K562 (cell line): ENCODE results near the gene AMIGO1. TPM values are rescaled to one million over a fixed set of nuclear protein-coding genes. Genes with fewer than 3 reads are reported as not detected.

Source experiments
- ATAC-seq: fragments of 200-7000 bp; cut with Tn5 transposase; 3 replicates; pipeline ENCODE4 v1.9.1; 2020; ENCODE audit warnings: moderate library complexity
- BruUV-seq: library from RNA; stranded (reverse); fragments of 400-500 nt; replicated peaks from 2 replicates; lab custom pipeline; 2021; lab: Mats Ljungman, UMichigan
- CTCF ChIA-PET: fragments of 300-600 bp; formaldehyde crosslinking; extraction: SDS; loops from one replicate; lab custom pipeline; 2021; ENCODE audit warnings: low intra/inter-chr PET ratio; lab: Yijun Ruan, JAX
- POLR2A ChIA-PET: fragments of 300-600, 350-650 bp; sonication (Branson Sonifier 250); formaldehyde crosslinking; extraction: SDS; loops from one replicate; lab custom pipeline; 2021; ENCODE audit warnings: antibody characterized with exemption, inconsistent platforms; lab: Yijun Ruan, JAX
- DNase-seq, 4 experiments: peaks; one replicate each; pipeline versions ENCODE4 v3.0.0 to v3.0.0-alpha.2; 2011 to 2018; ENCODE audit warnings: low spot score in 3 of 4, mixed read lengths in 3 of 4; ENCODE audit errors: extremely low read depth in 1 of 4
- FAIRE-seq: peaks from 2 replicates; lab custom pipeline; 2011; peaks lifted over from hg19 to GRCh38; lab: Jason Lieb, UNC
- H2AFZ ChIP-seq: 2 replicates; pipeline ENCODE4 v1.6.0; 2011; ENCODE audit warnings: low read depth, low read length, control low read depth, inconsistent platforms
- H3K27ac ChIP-seq: fragments of 200-600 bp; 3 replicates; pipeline ENCODE4 v1.8.0; 2011; ENCODE audit warnings: low read depth, mild to moderate bottlenecking, control low read depth, inconsistent platforms, low read length, moderate library complexity, mixed read lengths; ENCODE audit errors: extremely low read depth
- H3K27me3 ChIP-seq, 2 experiments: fragments of 300-600 bp in 1 of 2; 2 replicates in 1 of 2; 3 replicates in 1 of 2; pipeline versions ENCODE4 v1.6.0 to v1.8.0; 2011; ENCODE audit warnings: inconsistent platforms in 2 of 2, low read length in 2 of 2, mild to moderate bottlenecking in 1 of 2, mixed read lengths in 1 of 2, moderate library complexity in 1 of 2; ENCODE audit not compliant: control insufficient read depth in 2 of 2, insufficient read depth in 2 of 2
- H3K36me3 ChIP-seq: fragments of 300-600 bp; 3 replicates; pipeline ENCODE4 v1.8.0; 2011; ENCODE audit warnings: mild to moderate bottlenecking, low read length, inconsistent platforms; ENCODE audit not compliant: control insufficient read depth, insufficient read depth
- H3K4me1 ChIP-seq, 2 experiments: fragments of 200-600 bp in 1 of 2; replicated peaks in 1 of 2; 2 replicates in 1 of 2; 3 replicates in 1 of 2; pipeline versions ENCODE4 v1.5.1 to v1.8.0; 2011; ENCODE audit warnings: inconsistent platforms in 2 of 2, low read length in 2 of 2, mild to moderate bottlenecking in 1 of 2, mixed read lengths in 1 of 2, moderate library complexity in 1 of 2; ENCODE audit not compliant: control insufficient read depth in 2 of 2, insufficient read depth in 2 of 2
- H3K4me2 ChIP-seq: 2 replicates; pipeline ENCODE4 v1.6.1; 2011; ENCODE audit warnings: low read length, control low read depth, inconsistent platforms, mixed read lengths; ENCODE audit not compliant: insufficient read depth
- H3K4me3 ChIP-seq: fragments of 200-600 bp; sonication (generic), shearing (Covaris generic); 2 replicates; pipeline ENCODE4 v1.5.1; 2016; ENCODE audit warnings: control low read depth, inconsistent platforms
- H3K79me2 ChIP-seq: fragments of 200-600 bp; 3 replicates; pipeline ENCODE4 v1.8.0; 2011; ENCODE audit warnings: low read length, inconsistent platforms; ENCODE audit not compliant: control insufficient read depth, insufficient read depth
- H3K9ac ChIP-seq, 2 experiments: 2 replicates each; pipeline versions ENCODE4 v1.6.0 to v1.6.1; 2011; ENCODE audit warnings: low read depth in 2 of 2, low read length in 2 of 2, control low read depth in 1 of 2, inconsistent platforms in 1 of 2, mild to moderate bottlenecking in 1 of 2, mixed read lengths in 1 of 2; ENCODE audit not compliant: insufficient read depth in 1 of 2
- H3K9me1 ChIP-seq: one replicate; pipeline ENCODE4 v1.6.0; 2011; ENCODE audit warnings: inconsistent platforms, mild to moderate bottlenecking, low read length, moderate library complexity; ENCODE audit not compliant: control insufficient read depth, insufficient read depth
- H3K9me3 ChIP-seq: replicated peaks from 2 replicates; pipeline ENCODE4 v1.5.1; 2011; ENCODE audit warnings: low read depth, low read length, inconsistent platforms; ENCODE audit not compliant: control insufficient read depth, insufficient read depth
- H4K20me1 ChIP-seq: replicated peaks from 2 replicates; pipeline ENCODE4 v1.6.1; 2011; ENCODE audit warnings: low read length, inconsistent platforms, mixed read lengths; ENCODE audit not compliant: control insufficient read depth, insufficient read depth
- ELF2 ChIP-seq: fragments of 250-450 bp; sonication (Bioruptor Pico); IDR thresholded peaks from 2 replicates; pipeline ENCODE4 v1.5.0; 2021; ENCODE audit warnings: mild to moderate bottlenecking
- HIVEP1 ChIP-seq: fragments of 250-450 bp; sonication (Bioruptor Pico); IDR thresholded peaks from 2 replicates; pipeline ENCODE4 v1.4.0; 2020; ENCODE audit warnings: mild to moderate bottlenecking
- HSF4 ChIP-seq: fragments of 250-450 bp; sonication (Bioruptor Pico); IDR thresholded peaks from 2 replicates; pipeline ENCODE4 v2.1.2; 2022; ENCODE audit warnings: mild to moderate bottlenecking, moderate library complexity, borderline replicate concordance
- IRF1 ChIP-seq: sonication (generic); formaldehyde crosslinking; IDR thresholded peaks from 2 replicates; pipeline ENCODE4 v1.8.0; 2022; ENCODE audit warnings: missing genetic modification reagents, mild to moderate bottlenecking, borderline replicate concordance
- KLF10 ChIP-seq: fragments of 250-450 bp; sonication (Bioruptor Pico); IDR thresholded peaks from 2 replicates; pipeline ENCODE4 v1.6.1; 2021; ENCODE audit warnings: matching md5 sums
- NCOA6 ChIP-seq: fragments of 450-650 bp; IDR thresholded peaks from 2 replicates; pipeline ENCODE4 v1.6.1; 2017; ENCODE audit warnings: mild to moderate bottlenecking
- NFE2 ChIP-seq: IDR thresholded peaks from 2 replicates; pipeline ENCODE4 v1.6.1; 2014; ENCODE audit warnings: antibody characterized with exemption, low read depth
- RCOR1 ChIP-seq, 2 experiments: IDR thresholded peaks; 2 replicates each; pipeline ENCODE4 v1.6.1; 2012; ENCODE audit warnings: low read depth in 2 of 2, low read length in 2 of 2, borderline replicate concordance in 1 of 2, improper control_type of control experiment in 1 of 2
- RREB1 ChIP-seq: fragments of 250-450 bp; sonication (Bioruptor Pico); IDR thresholded peaks from 2 replicates; pipeline ENCODE4 v1.4.0; 2020
- SIRT6 ChIP-seq: IDR thresholded peaks from one replicate; pipeline ENCODE4 v1.6.1; 2012; ENCODE audit warnings: low read depth, mild to moderate bottlenecking, control low read depth, inconsistent platforms, low read length, moderate library complexity
- ZC3H8 ChIP-seq: fragments of 450-650 bp; IDR thresholded peaks from 2 replicates; pipeline ENCODE4 v1.6.1; 2017
- ZFP30 ChIP-seq: fragments of 250-450 bp; sonication (Bioruptor Pico); IDR thresholded peaks from 2 replicates; pipeline ENCODE4 v1.8.0; 2022; ENCODE audit warnings: moderate library complexity, mild to moderate bottlenecking, inconsistent platforms, borderline replicate concordance
- ZNF398 ChIP-seq: fragments of 250-450 bp; sonication (Bioruptor Pico); IDR thresholded peaks from 2 replicates; pipeline ENCODE4 v1.8.0; 2021; ENCODE audit warnings: moderate library complexity, mild to moderate bottlenecking, inconsistent platforms
- in situ Hi-C: fragments of 300-500 bp; cut with MboI; formaldehyde crosslinking; loops from 4 replicates; pipeline ENCODE4 v1.15.0; 2018; ENCODE audit warnings: inconsistent platforms, mixed read lengths
- intact Hi-C: fragments of 100-400 bp; cut with micrococcal nuclease; formaldehyde crosslinking; loops from 2 replicates; pipeline ENCODE4 v1.14.2; 2022
- polyA plus RNA-seq, 8 experiments: library from polyadenylated mRNA; depleted of rRNA in 4 of 8; stranded (reverse) in 5 of 8; unstranded in 3 of 8; fragments of >200 nt; fragmentation: Nextera tagmentation in 2 of 8; fragmentation: Illumina TruSeq in 1 of 8; extraction: Ambion mirVana in 2 of 8; extraction: Trizol in 1 of 8; gene quantifications; 2 replicates each; pipeline versions ENCODE4 v1.2.1 to v1.2.3, GENCODE V29; 2011 to 2014; ENCODE audit warnings: inconsistent platforms in 1 of 8, missing spikeins in 1 of 8
- total RNA-seq, 7 experiments: library from RNA; depleted of rRNA in 6 of 7; stranded (reverse); fragments of >200 nt in 6 of 7; fragmentation: Illumina TruSeq in 2 of 7; extraction: Trizol in 2 of 7; gene quantifications; 2 replicates each; pipeline versions ENCODE4 v1.2.1 to v1.2.3, GENCODE V29; 2011 to 2021; ENCODE audit warnings: low replicate concordance in 1 of 7

Gene AMIGO1
- total and polyA plus RNA-seq, 9 of the 15 experiments (the other 6 are each of a cell fraction or from before 2014, with no cell fraction given), result 0.24 to 1.0 (median 0.54) TPM

- Histone ChIP-seq H3K79me2 (peaks cover 9% of the 10 kb centered on the region; the same call in 2 of the 3 replicates), H3K36me3 (peaks cover 15% of the 10 kb centered on the region; the same call in 1 of the 3 replicates), H3K4me2 (no peak overlapping the region), H3K4me1 (peaks cover 12 to 27% of the 10 kb centered on the region in 2 experiments; a peak in 4 of 5 replicates), H3K9ac (no peak overlapping the region), H3K27ac (no peak overlapping the region), H3K4me3 (no peak overlapping the region), H3K27me3 (peaks cover 22 to 41% of the 10 kb centered on the region in 2 experiments), H4K20me1 (0 out of 2 replicates have a peak, but pooled peaks cover 4% of the 10 kb centered on the region), H2AFZ (no peak overlapping the region), H3K9me1 (no peaks in the 10 kb centered on the region), H3K9me3 (no peaks in the 10 kb centered on the region)
- FAIRE-seq, result no peak
- DNase-seq, result no peak
- intact Hi-C loops, result no loop called here
- in situ Hi-C loops, result no loop called here
- no TSS peak for BruUV-seq
- ChIA-PET CTCF (no interaction called here), POLR2A (interaction anchor here (0.6 to 1.2 kb wide), 2 partner anchors 12 to 370 kb away, joined by 3 read pairs; no protein-coding TSS in a partner anchor)
- no peak for ATAC-seq
- TF ChIP-seq HIVEP1 (CRISPR knock-in tag) (no peak), RREB1 (no peak), ZFP30 (CRISPR knock-in tag) (no peak), KLF10 (CRISPR knock-in tag) (no peak), NCOA6 (no peak), ZC3H8 (no peak), SIRT6 (no peak), ELF2 (no peak), RCOR1 (IDR thresholded peaks at IDR 0.05; ENCODE audit: borderline replicate concordance in 1 of 2, low read depth in 2 of 2, low read length in 2 of 2) (no peak), ZNF398 (CRISPR knock-in tag) (no peak), HSF4 (CRISPR knock-in tag) (no peak), IRF1 (no peak), NFE2 (no peak)
Measured at GRCh38 chr1:109482242-109482641, 27.3 kb downstream of the AMIGO1 start.
